SK-N-SH (cell line): ENCODE data around the gene OR51B6. TPM values are rescaled to one million over a fixed set of nuclear protein-coding genes. Genes with fewer than 3 reads are reported as not detected.

Source experiments
- CTCF ChIA-PET: fragments of 300-600, 350-600 bp; formaldehyde crosslinking; extraction: SDS; loops from one replicate; lab custom pipeline; 2021; lab: Yijun Ruan, JAX
- POLR2A ChIA-PET: fragments of 350-600 bp; sonication (Branson Sonifier 250); formaldehyde crosslinking; extraction: SDS; loops from one replicate; lab custom pipeline; 2020; ENCODE audit warnings: antibody characterized with exemption, inconsistent platforms; lab: Yijun Ruan, JAX
- DNase-seq: peaks from one replicate; pipeline ENCODE4 v3.0.0; 2012
- H2AFZ ChIP-seq: fragments of 200-600 bp; sonication (generic); 2 replicates; pipeline ENCODE4 v1.8.1; 2016; ENCODE audit warnings: antibody characterized with exemption, mild to moderate bottlenecking, low read depth
- H3F3A ChIP-seq: fragments of 200-600 bp; sonication (generic); replicated peaks from 2 replicates; pipeline ENCODE3; 2016; ENCODE audit warnings: antibody characterized with exemption, mild to moderate bottlenecking; ENCODE audit not compliant: insufficient read depth
- H3K27ac ChIP-seq, 2 experiments: fragments of 200-500 bp in 1 of 2; fragments of 200-600 bp in 1 of 2; sonication (Bioruptor generic) in 1 of 2; sonication (generic), shearing (Covaris generic) in 1 of 2; 2 replicates each; pipeline versions ENCODE4 v1.5.1 to v1.6.1; 2014 to 2016; ENCODE audit warnings: low read depth in 2 of 2, inconsistent platforms in 1 of 2, low read length in 1 of 2, mild to moderate bottlenecking in 1 of 2, mixed read lengths in 1 of 2
- H3K27me3 ChIP-seq: fragments of 200-600 bp; sonication (generic), shearing (Covaris generic); 2 replicates; pipeline ENCODE4 v1.6.1; 2016; ENCODE audit warnings: mixed run types; ENCODE audit not compliant: insufficient read depth
- H3K36me3 ChIP-seq, 2 experiments: fragments of 200-500 bp in 1 of 2; fragments of 200-600 bp in 1 of 2; sonication (Bioruptor generic) in 1 of 2; sonication (generic) in 1 of 2; replicated peaks in 1 of 2; 2 replicates each; pipeline versions ENCODE3 to v1.5.1; 2014 to 2016; ENCODE audit warnings: low read length in 1 of 2, mild to moderate bottlenecking in 1 of 2; ENCODE audit not compliant: insufficient read depth in 2 of 2, control insufficient read depth in 1 of 2
- H3K4me1 ChIP-seq, 2 experiments: fragments of 200-500 bp in 1 of 2; fragments of 200-600 bp in 1 of 2; sonication (Bioruptor generic) in 1 of 2; sonication (generic), shearing (Covaris generic) in 1 of 2; 2 replicates each; pipeline versions ENCODE4 v1.5.1 to v1.6.1; 2014 to 2016; ENCODE audit warnings: low read depth in 1 of 2, low read length in 1 of 2, mixed run types in 1 of 2; ENCODE audit not compliant: insufficient read depth in 2 of 2, control insufficient read depth in 1 of 2
- H3K4me2 ChIP-seq: fragments of 200-600 bp; sonication (generic), shearing (Covaris generic); 2 replicates; pipeline ENCODE4 v1.6.1; 2017; ENCODE audit warnings: mixed run types
- H3K4me3 ChIP-seq, 2 experiments: fragments of 200-500 bp in 1 of 2; fragments of 200-600 bp in 1 of 2; sonication (Bioruptor generic) in 1 of 2; sonication (generic), shearing (Covaris generic) in 1 of 2; 2 replicates each; pipeline versions ENCODE4 v1.5.1 to v1.8.1; 2014 to 2016; ENCODE audit warnings: low read depth in 2 of 2, inconsistent platforms in 1 of 2, low read length in 1 of 2, mild to moderate bottlenecking in 1 of 2, mixed read lengths in 1 of 2, moderate library complexity in 1 of 2
- H3K79me2 ChIP-seq: fragments of 200-600 bp; sonication (generic); 2 replicates; pipeline ENCODE4 v1.8.1; 2017; ENCODE audit warnings: mild to moderate bottlenecking; ENCODE audit not compliant: insufficient read depth
- H3K9ac ChIP-seq: fragments of 200-600 bp; sonication (generic); 2 replicates; pipeline ENCODE4 v1.6.1; 2017; ENCODE audit warnings: mixed run types
- H3K9me2 ChIP-seq: fragments of 200-600 bp; sonication (generic); 2 replicates; pipeline ENCODE4 v1.6.1; 2017; ENCODE audit warnings: mixed run types
- H3K9me3 ChIP-seq: fragments of 200-600 bp; sonication (generic); 2 replicates; pipeline ENCODE4 v1.6.1; 2017; ENCODE audit warnings: mixed run types, mild to moderate bottlenecking, moderate library complexity
- H4K20me1 ChIP-seq: fragments of 200-600 bp; sonication (generic); 2 replicates; pipeline ENCODE4 v1.6.1; 2017; ENCODE audit warnings: mild to moderate bottlenecking, mixed run types; ENCODE audit not compliant: insufficient read depth
- CTCF ChIP-seq: fragments of 200-600 bp; sonication (generic); IDR thresholded peaks from 2 replicates; pipeline ENCODE4 v1.6.1; 2017; ENCODE audit warnings: antibody characterized with exemption, mild to moderate bottlenecking, moderate library complexity
- FOXJ3 ChIP-seq: sonication (generic); formaldehyde crosslinking; IDR thresholded peaks from 2 replicates; pipeline ENCODE4 v1.5.1; 2020; ENCODE audit warnings: mild to moderate bottlenecking, missing genetic modification reagents
- GATA2 ChIP-seq: sonication (generic); formaldehyde crosslinking; IDR thresholded peaks from 2 replicates; pipeline ENCODE4 v1.5.0; 2020; ENCODE audit warnings: mild to moderate bottlenecking, missing genetic modification reagents
- IRF3 ChIP-seq: fragments of 150-350 bp; IDR thresholded peaks from 2 replicates; pipeline ENCODE4 v1.6.1; 2016; ENCODE audit warnings: mild to moderate bottlenecking, low read depth, low read length
- JUND ChIP-seq: IDR thresholded peaks from 2 replicates; pipeline ENCODE4 v1.4.0; 2012
- MAX ChIP-seq: IDR thresholded peaks from 2 replicates; pipeline ENCODE4 v1.4.0; 2012; ENCODE audit warnings: low read depth
- MXI1 ChIP-seq: IDR thresholded peaks from 2 replicates; pipeline ENCODE4 v1.6.1; 2012; ENCODE audit warnings: mild to moderate bottlenecking, low read depth, low read length, improper control_type of control experiment
- PBX3 ChIP-seq: IDR thresholded peaks from 2 replicates; pipeline ENCODE4; 2012
- POLR2AphosphoS5 ChIP-seq: IDR thresholded peaks from 2 replicates; pipeline ENCODE4 v1.6.1; 2012; ENCODE audit warnings: low read depth, low read length
- RFX5 ChIP-seq: IDR thresholded peaks from 2 replicates; pipeline ENCODE4 v1.6.1; 2012; ENCODE audit warnings: mild to moderate bottlenecking, improper control_type of control experiment, low read length
- RXRA ChIP-seq: IDR thresholded peaks from 2 replicates; pipeline ENCODE4 v1.4.0; 2012; ENCODE audit warnings: low read depth, mild to moderate bottlenecking, borderline replicate concordance
- TEAD4 ChIP-seq: IDR thresholded peaks from 2 replicates; pipeline ENCODE4 v1.4.0; 2012; ENCODE audit warnings: mild to moderate bottlenecking, borderline replicate concordance; ENCODE audit not compliant: insufficient read depth
- USF1 ChIP-seq: IDR thresholded peaks from 2 replicates; pipeline ENCODE4 v1.4.0; 2012; ENCODE audit warnings: low read depth, borderline replicate concordance
- WGBS: methylation state at CpG from one replicate; pipeline ENCODE4 v1.1.6; 2017; ENCODE audit warnings: low lambda C conversion rate; 5-methylcytosine and 5-hydroxymethylcytosine counted together
- polyA plus RNA-seq, 3 experiments: library from polyadenylated mRNA; depleted of rRNA; stranded (reverse); fragments of >200 nt; gene quantifications; 2 replicates each; pipeline ENCODE4 v1.2.3, GENCODE V29; 2012

OR51B6 gene
- not detected in 2 replicates for polyA plus RNA-seq (2012; rRNA removed)
- not detected in 2 replicates for polyA plus RNA-seq (2012; cell fraction: cytosol; rRNA removed)
- not detected in 2 replicates for polyA plus RNA-seq (2012; cell fraction: nucleus; rRNA removed)

- no peak within 1 kb of the TSS for H3K27ac ChIP-seq
- ChIA-PET CTCF (no interaction called here), POLR2A (no interaction called here)
- no peak for TF ChIP-seq TEAD4
- TF ChIP-seq GATA2 (CRISPR knock-in tag): no peak
- no peak for TF ChIP-seq PBX3
- TF ChIP-seq MAX: no peak
- no peak for TF ChIP-seq FOXJ3 (CRISPR knock-in tag)
- no peak for TF ChIP-seq CTCF
- no peak for TF ChIP-seq RXRA
- TF ChIP-seq IRF3: no peak
- TF ChIP-seq JUND: no peak
- TF ChIP-seq MXI1: no peak
- no peak for TF ChIP-seq USF1
- TF ChIP-seq POLR2AphosphoS5: no peak
- no peak for TF ChIP-seq RFX5
- H3K9me3 ChIP-seq: no peaks in the 10 kb centered on the region
- H3K9me2 ChIP-seq: no peaks in the 10 kb centered on the region
- no peaks in the 10 kb centered on the region for H3K79me2 ChIP-seq
- no peaks in the 10 kb centered on the region for H3K36me3 ChIP-seq
- H3K4me2 ChIP-seq: no peak within 1 kb of the TSS
- no peaks in the 10 kb centered on the region for H4K20me1 ChIP-seq
- H2AFZ ChIP-seq: no peak within 1 kb of the TSS
- no peaks in the 10 kb centered on the region for H3K4me1 ChIP-seq
- H3K4me3 ChIP-seq: no peak within 1 kb of the TSS
- 2% methylated on average over 1 of the region's 1 CpG for WGBS
- no peak within 1 kb of the TSS for H3K9ac ChIP-seq
- no peak for DNase-seq
- H3F3A ChIP-seq: no peaks in the 10 kb centered on the region
- peaks cover 7% of the 10 kb centered on the region; the same call in 1 of the 2 replicates for H3K27me3 ChIP-seq
Observed at GRCh38 chr11:5351208-5351607, at the start of gene OR51B6. Gene OR51B6, plus strand, starts transcription at chr11:5351508. Its CDS starts 0 bp downstream, at chr11:5351508.

- CTCF ChIA-PET: no interaction called here
- H4K20me1 ChIP-seq: no peaks in the 10 kb centered on the region
- no peaks in the 10 kb centered on the region for H3K36me3 ChIP-seq
- no peak within 1 kb of the TSS for H2AFZ ChIP-seq
- no peaks in the 10 kb centered on the region for H3K9me2 ChIP-seq
- H3F3A ChIP-seq: no peaks in the 10 kb centered on the region
- no peaks in the 10 kb centered on the region for H3K4me1 ChIP-seq
- WGBS: 9% methylated on average over 2 of the region's 2 CpGs
- POLR2A ChIA-PET: no interaction called here
- H3K4me2 ChIP-seq: no peak within 1 kb of the TSS
- H3K27me3 ChIP-seq: peaks cover 6% of the 10 kb centered on the region; the same call in 1 of the 2 replicates
- H3K9ac ChIP-seq: no peak within 1 kb of the TSS
- no peak for DNase-seq
- H3K79me2 ChIP-seq: no peaks in the 10 kb centered on the region
- no peak within 1 kb of the TSS for H3K4me3 ChIP-seq
- H3K9me3 ChIP-seq: no peaks in the 10 kb centered on the region
- no peak within 1 kb of the TSS for H3K27ac ChIP-seq
- TF ChIP-seq IRF3 (no peak), CTCF (no peak), RFX5 (no peak), MAX (no peak), TEAD4 (no peak)
Observed at GRCh38 chr11:5301846-5302245, 49.5 kb upstream of the OR51B6 start, which contains the start of gene OR51B4. Gene OR51B4, minus strand, starts transcription at chr11:5301946. Its CDS starts 0 bp downstream, at chr11:5301946.
